Activated CD8-positive, alpha-beta T cell treated with anti-CD3 and anti-CD28 coated beads, Interleukin-2, amount 10 ng/mL, durations not matched to agents 7 days and 5 days (primary cell): Measurements from ENCODE around the gene MYO16. TPM values are rescaled to one million over a fixed set of nuclear protein-coding genes. Genes with fewer than 3 reads are reported as not detected.
"Not testable (repeated sequence)": the region's sequence is repeated elsewhere in the genome, so short reads cannot be mapped to it uniquely, and the experiment has no call there.

ENCODE experiments used
- ATAC-seq: fragments of 150-1000 bp; cut with Tn5 transposase; one replicate; pipeline ENCODE4 v1.10.0; 2021; ENCODE audit warnings: moderate library complexity
- CTCF ChIA-PET: fragments of 350-600 bp; sonication (Branson Sonifier 250); formaldehyde crosslinking; loops from one replicate; lab custom pipeline; 2021; ENCODE audit warnings: antibody characterized with exemption; lab: Charles Lee
- POLR2A ChIA-PET: fragments of 350-600 bp; sonication (Branson Sonifier 250); formaldehyde crosslinking; loops from one replicate; lab custom pipeline; 2021; ENCODE audit warnings: antibody characterized with exemption; lab: Charles Lee
- DNase-seq: peaks from one replicate; pipeline ENCODE4 v3.0.0-alpha.2; 2020
- H3K27ac Mint-ChIP-seq: one replicate; pipeline ENCODE4 v1.8.0; 2021; ENCODE audit warnings: mild to moderate bottlenecking, mixed read lengths
- H3K27me3 Mint-ChIP-seq: one replicate; pipeline ENCODE4 v1.8.0; 2021; ENCODE audit warnings: low read depth, mixed read lengths
- H3K36me3 Mint-ChIP-seq: one replicate; pipeline ENCODE4 v1.8.0; 2021; ENCODE audit warnings: low read depth, mixed read lengths
- H3K4me1 Mint-ChIP-seq: one replicate; pipeline ENCODE4 v1.8.0; 2021; ENCODE audit warnings: low read depth, mixed read lengths
- H3K4me3 Mint-ChIP-seq: one replicate; pipeline ENCODE4 v1.8.0; 2021; ENCODE audit warnings: mild to moderate bottlenecking, mixed read lengths
- H3K9me3 Mint-ChIP-seq: one replicate; pipeline ENCODE4 v1.8.0; 2022; ENCODE audit warnings: mixed read lengths; ENCODE audit not compliant: insufficient read depth
- total RNA-seq, 2 experiments: library from RNA; stranded (reverse); gene quantifications; one replicate each; pipeline ENCODE4 v1.2.3, GENCODE V29; 2021

The MYO16 gene
- total RNA-seq, 2 experiments from 2014 or later = not detected

DNA sequence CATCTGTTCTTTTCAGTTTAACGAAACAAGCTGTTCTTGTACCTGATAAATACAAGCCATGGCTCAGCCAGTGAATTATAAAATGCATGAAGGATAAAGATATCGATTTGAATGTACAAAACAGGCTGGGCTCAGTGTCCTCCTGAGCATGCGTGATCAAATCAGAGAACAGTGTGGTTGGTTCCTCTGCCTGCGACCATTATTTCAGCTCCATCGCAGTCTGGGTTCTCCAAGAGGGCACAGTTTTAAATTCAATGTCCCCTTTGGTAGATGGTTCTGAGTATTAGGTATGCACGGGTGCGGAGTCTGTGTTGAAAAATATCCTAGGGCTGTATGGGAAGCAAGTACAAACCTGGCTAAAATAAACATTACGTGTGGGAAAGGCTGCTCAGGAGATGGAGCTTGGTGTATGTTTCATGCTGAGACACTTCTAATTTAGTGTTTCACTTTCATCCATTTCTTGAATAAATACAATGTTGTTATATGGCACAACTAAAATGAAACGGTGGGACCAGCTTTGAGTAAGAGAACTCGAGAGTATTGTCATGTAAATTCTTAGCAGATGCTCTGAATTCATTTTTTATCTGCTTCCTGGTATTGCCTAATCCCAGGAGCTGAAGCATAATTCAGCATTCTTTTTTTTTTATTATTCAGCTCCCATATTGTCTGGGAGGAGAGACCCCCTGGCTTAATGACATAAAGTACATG is 458.7 kb downstream of the MYO16 start:
- Mint-ChIP-seq H3K27ac (no peak overlapping the region), H3K27me3 (no peaks in the 10 kb centered on the region), H3K9me3 (peaks cover 14% of the 10 kb centered on the region), H3K36me3 (no peaks in the 10 kb centered on the region), H3K4me3 (no peak overlapping the region), H3K4me1 (no peaks in the 10 kb centered on the region)
- ChIA-PET CTCF (no interaction called here), POLR2A (no interaction called here)
- DNase-seq (no peak), ATAC-seq (no peak)

- no peak overlapping the region for H3K4me3 Mint-ChIP-seq
- H3K27ac Mint-ChIP-seq = no peak overlapping the region
- H3K27me3 Mint-ChIP-seq = no peaks in the 10 kb centered on the region
- DNase-seq = no peak
- H3K9me3 Mint-ChIP-seq = peaks cover 14% of the 10 kb centered on the region
- ChIA-PET CTCF (no interaction called here), POLR2A (no interaction called here)
- ATAC-seq = no peak
- H3K36me3 Mint-ChIP-seq = no peaks in the 10 kb centered on the region
- H3K4me1 Mint-ChIP-seq = no peaks in the 10 kb centered on the region
These were observed 459.2 kb downstream of the MYO16 start for GRCh38 chr13:109088624-109088917.

- CTCF ChIA-PET = no interaction called here
- no peak for ATAC-seq
These were observed 461.4 kb downstream of the MYO16 start for GRCh38 chr13:109090796-109091195.

GRCh38 chr13:109091249-109091648 is 461.8 kb downstream of the MYO16 start:
- DNase-seq (no peak), ATAC-seq (no peak)
- Mint-ChIP-seq H3K27me3 (no peaks in the 10 kb centered on the region), H3K4me3 (no peak overlapping the region), H3K27ac (no peak overlapping the region), H3K36me3 (no peaks in the 10 kb centered on the region), H3K4me1 (no peaks in the 10 kb centered on the region), H3K9me3 (peaks cover 14% of the 10 kb centered on the region)
- CTCF ChIA-PET = no interaction called here
- POLR2A ChIA-PET = no interaction called here

More at GRCh38 chr13:109090796-109091195, 461.4 kb downstream of the MYO16 start:
- Mint-ChIP-seq H3K36me3 (no peaks in the 10 kb centered on the region), H3K9me3 (peaks cover 14% of the 10 kb centered on the region), H3K27ac (no peak overlapping the region), H3K27me3 (no peaks in the 10 kb centered on the region), H3K4me3 (no peak overlapping the region), H3K4me1 (no peaks in the 10 kb centered on the region)
- POLR2A ChIA-PET = no interaction called here
- no peak for DNase-seq

GRCh38 chr13:109092186-109092585 is 462.8 kb downstream of the MYO16 start:
- H3K4me1 Mint-ChIP-seq, CTCF ChIA-PET, H3K4me3 Mint-ChIP-seq, H3K36me3 Mint-ChIP-seq, H3K27me3 Mint-ChIP-seq, POLR2A ChIA-PET, DNase-seq, ATAC-seq, H3K27ac Mint-ChIP-seq: not testable (repeated sequence)
- H3K9me3 Mint-ChIP-seq = peaks cover 14% of the 10 kb centered on the region

DNA sequence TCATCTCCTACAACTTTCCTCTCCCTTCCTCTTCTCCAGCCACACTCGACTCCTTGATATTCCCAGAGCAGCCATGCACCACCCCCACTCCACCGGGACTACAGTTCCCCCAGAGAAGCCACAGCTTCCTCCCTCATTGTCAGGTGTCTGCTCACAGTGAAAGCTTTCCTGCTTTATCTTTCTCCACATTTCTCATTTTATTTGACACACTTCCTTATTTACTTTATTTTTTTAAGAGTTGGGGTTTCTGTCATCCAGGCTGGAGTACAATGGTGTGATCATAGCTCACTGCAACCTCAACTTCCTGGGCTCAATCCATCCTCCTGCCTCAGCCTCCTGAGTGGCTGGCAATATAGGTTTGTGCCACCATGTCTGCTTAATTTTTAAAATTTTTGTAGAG is 464.6 kb downstream of the MYO16 start:
- no peak overlapping the region for H3K27ac Mint-ChIP-seq
- H3K4me3 Mint-ChIP-seq = no peak overlapping the region
- ChIA-PET POLR2A (no interaction called here), CTCF (no interaction called here)
- no peak for DNase-seq
- ATAC-seq = no peak
- peaks cover 20% of the 10 kb centered on the region for H3K9me3 Mint-ChIP-seq
- no peaks in the 10 kb centered on the region for H3K4me1 Mint-ChIP-seq
- no peaks in the 10 kb centered on the region for H3K27me3 Mint-ChIP-seq
- H3K36me3 Mint-ChIP-seq = no peaks in the 10 kb centered on the region

DNA sequence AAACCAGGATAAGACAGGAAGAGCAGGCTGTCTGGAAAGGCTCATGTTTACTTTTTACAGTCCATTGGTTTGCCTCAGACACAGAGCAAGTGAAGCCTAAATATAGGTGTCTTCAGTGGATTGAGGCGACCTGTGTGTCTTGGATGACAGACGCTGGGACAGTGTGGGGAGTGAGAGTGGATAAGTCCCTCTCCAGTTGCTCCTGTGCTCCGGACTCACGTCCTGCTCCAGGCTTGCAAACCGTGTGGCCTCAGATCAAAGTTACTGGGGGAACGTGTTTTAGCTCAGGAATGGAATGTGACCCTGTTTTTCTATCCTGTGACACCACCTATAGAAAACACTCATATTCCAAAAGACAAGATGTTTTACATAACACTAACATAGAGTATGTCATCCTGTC is 465.7 kb downstream of the MYO16 start:
- ChIA-PET POLR2A (no interaction called here), CTCF (no interaction called here)
- Mint-ChIP-seq H3K9me3 (peaks cover 20% of the 10 kb centered on the region), H3K4me3 (no peak overlapping the region), H3K4me1 (no peaks in the 10 kb centered on the region), H3K36me3 (no peaks in the 10 kb centered on the region), H3K27me3 (no peaks in the 10 kb centered on the region), H3K27ac (no peak overlapping the region)
- DNase-seq (no peak), ATAC-seq (no peak)

DNA sequence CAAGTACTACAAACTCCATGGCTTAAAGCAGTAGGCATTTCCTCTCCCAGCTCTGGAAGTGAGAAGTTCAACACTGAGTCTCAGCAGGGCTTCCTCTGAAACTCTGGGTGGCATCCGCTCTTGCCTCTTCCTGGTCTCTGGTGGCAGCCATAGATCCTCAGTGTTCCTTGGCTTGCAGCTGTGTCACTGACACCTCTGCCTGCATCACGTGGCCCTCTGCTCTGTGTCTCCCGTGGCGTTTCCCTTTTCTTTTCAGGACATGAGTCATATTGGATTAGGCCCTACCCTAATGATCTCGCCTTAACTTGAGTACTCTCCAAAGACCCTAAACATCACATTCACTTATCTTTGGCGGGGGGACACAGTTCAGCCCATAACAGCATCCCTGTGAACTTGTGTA is 466.7 kb downstream of the MYO16 start:
- no peaks in the 10 kb centered on the region for H3K4me1 Mint-ChIP-seq
- ChIA-PET CTCF (no interaction called here), POLR2A (no interaction called here)

DNA sequence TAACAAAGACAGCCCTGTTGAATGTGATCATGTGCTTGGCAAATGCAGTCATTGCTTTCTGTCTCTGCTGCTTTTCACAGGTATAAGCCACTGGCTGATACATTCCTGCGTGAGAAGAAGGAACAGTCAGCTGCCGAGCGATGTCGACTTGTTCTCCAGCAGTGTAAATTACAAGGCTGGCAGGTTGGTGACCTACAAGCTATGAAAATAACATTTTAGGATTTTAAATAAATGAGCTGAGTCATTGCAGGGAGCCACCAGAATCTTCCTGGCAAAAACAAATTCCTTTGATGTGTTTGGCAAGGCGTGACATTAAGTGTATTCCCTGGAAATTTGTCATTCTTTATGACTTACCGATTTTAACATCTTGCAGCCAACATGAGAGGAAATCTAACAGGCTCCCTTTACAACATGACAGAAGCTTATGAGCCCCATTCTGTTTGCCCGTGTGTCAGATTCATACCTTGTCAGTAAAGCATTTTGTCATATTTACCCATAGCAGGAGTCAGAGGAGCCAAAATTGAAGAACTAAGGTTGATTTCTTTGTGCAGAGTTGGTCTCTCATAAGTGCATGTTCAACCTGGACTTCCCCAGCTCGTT is 471.4 kb downstream of the MYO16 start:
- Mint-ChIP-seq H3K4me3 (no peak overlapping the region), H3K27me3 (no peaks in the 10 kb centered on the region), H3K4me1 (no peaks in the 10 kb centered on the region), H3K27ac (no peak overlapping the region), H3K9me3 (peaks cover 6% of the 10 kb centered on the region), H3K36me3 (no peaks in the 10 kb centered on the region)
- ChIA-PET CTCF (no interaction called here), POLR2A (interaction anchor here (0.6 kb wide), 1 partner anchor 185 kb away, joined by 3 read pairs; no protein-coding TSS in a partner anchor)
- DNase-seq = no peak
- no peak for ATAC-seq

More for the DNA sequence above, 466.7 kb downstream of the MYO16 start:
- Mint-ChIP-seq H3K9me3 (peaks cover 20% of the 10 kb centered on the region), H3K36me3 (no peaks in the 10 kb centered on the region), H3K4me3 (no peak overlapping the region), H3K27ac (no peak overlapping the region), H3K27me3 (no peaks in the 10 kb centered on the region)
- DNase-seq (no peak), ATAC-seq (no peak)

GRCh38 chr13:109101550-109102144 is 472.2 kb downstream of the MYO16 start:
- H3K4me1 Mint-ChIP-seq = no peaks in the 10 kb centered on the region
- no peaks in the 10 kb centered on the region for H3K27me3 Mint-ChIP-seq
- H3K27ac Mint-ChIP-seq = no peak overlapping the region
- DNase-seq (no peak), ATAC-seq (no peak)
- H3K9me3 Mint-ChIP-seq = peaks cover 6% of the 10 kb centered on the region
- POLR2A ChIA-PET = interaction anchor here (0.6 kb wide), 1 partner anchor 186 kb away, joined by 3 read pairs; no protein-coding TSS in a partner anchor
- CTCF ChIA-PET = interaction anchor here (0.6 kb wide), 1 partner anchor 122 kb away, joined by 3 read pairs; no protein-coding TSS in a partner anchor
- H3K4me3 Mint-ChIP-seq = no peak overlapping the region
- H3K36me3 Mint-ChIP-seq = no peaks in the 10 kb centered on the region

DNA sequence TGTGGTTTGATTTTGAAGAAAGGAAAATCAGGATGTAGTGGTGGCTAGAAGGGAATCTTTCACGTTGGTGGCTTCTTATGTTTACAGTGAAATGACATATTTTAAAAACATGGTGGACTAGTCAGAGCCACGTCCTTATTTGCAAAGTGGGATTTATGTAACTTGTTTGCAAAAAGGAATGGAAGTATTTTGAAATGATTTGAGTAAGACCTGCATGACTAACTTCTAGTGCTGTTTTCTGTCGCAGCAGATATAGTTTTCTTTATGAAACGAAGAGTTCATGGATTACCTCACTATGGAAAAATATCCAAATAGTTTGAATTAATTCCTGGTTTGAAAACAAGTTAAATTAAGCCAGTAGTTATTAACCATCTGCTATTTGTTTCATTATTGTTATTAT is 476.5 kb downstream of the MYO16 start:
- CTCF ChIA-PET = no interaction called here
- Mint-ChIP-seq H3K36me3 (no peaks in the 10 kb centered on the region), H3K4me1 (no peaks in the 10 kb centered on the region), H3K27ac (no peak overlapping the region), H3K4me3 (no peak overlapping the region), H3K27me3 (no peaks in the 10 kb centered on the region), H3K9me3 (no peaks in the 10 kb centered on the region)
- POLR2A ChIA-PET = no interaction called here
- DNase-seq (no peak), ATAC-seq (no peak)

DNA sequence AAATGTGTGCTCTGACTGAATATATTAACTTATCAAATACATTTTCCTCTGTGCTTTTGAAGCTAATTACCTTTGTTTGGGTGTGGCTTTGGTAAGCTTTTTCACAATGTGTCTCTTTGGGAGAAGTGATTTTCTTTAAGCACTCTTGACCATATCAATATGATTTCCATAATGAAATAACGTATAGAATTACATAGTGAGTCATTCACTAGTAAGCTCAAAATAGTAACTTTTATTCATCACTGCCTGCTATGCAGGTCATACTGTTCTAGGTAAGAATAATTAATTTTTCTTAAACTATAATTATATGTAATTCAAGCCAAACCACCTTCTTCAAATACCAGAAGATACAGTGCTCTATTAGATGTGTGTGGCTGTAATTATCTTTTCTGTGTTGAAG is 480.7 kb downstream of the MYO16 start:
- ATAC-seq = no peak
- Mint-ChIP-seq H3K4me1 (peaks cover 4% of the 10 kb centered on the region), H3K27ac (no peak overlapping the region), H3K36me3 (no peaks in the 10 kb centered on the region), H3K27me3 (no peaks in the 10 kb centered on the region), H3K4me3 (no peak overlapping the region), H3K9me3 (no peaks in the 10 kb centered on the region)
- CTCF ChIA-PET = no interaction called here
- POLR2A ChIA-PET = no interaction called here
- no peak for DNase-seq
